Measurements from ENCODE around the gene DCP2.

GRCh38 chr5:112968411-112969106, 8.0 kb upstream of the DCP2 start:
- no peak for TF ChIP-seq CTCF (conservative IDR thresholded peaks at IDR 0.05 in 1 of 2, IDR thresholded peaks at IDR 0.05 in 1 of 2; ENCODE audit: low read depth in 1 of 2, low read length in 2 of 2)
- TF ChIP-seq EZH2 (IDR thresholded peaks at IDR 0.05; ENCODE audit: low read length, missing control alignments): no peak

Data from fibroblast of lung (primary cell).